ENCODE data around the gene TRPM3.

The TRPM3 gene

DNA sequence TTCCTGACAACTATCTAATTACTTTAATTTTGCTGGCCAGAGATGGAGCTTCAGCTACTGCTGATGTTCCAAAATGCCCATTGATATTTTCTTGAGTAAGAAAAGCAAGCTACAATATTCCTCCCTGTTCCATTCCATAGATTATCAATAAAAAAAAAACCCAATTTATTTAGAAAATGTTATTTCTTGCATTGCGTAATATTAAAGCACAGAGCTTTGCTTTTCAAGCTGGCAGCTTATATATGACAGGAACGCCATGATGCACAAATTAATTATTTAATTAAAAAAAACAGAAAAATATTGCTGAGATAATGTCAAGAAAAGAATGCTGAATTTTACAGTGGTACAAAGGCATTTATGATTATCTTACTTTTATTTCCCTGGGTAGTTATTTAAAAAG lies 47.9 kb downstream of the TRPM3 start:
- H3K4me3 Mint-ChIP-seq: no peak overlapping the region
- no peak overlapping the region for H3K27ac Mint-ChIP-seq

DNA sequence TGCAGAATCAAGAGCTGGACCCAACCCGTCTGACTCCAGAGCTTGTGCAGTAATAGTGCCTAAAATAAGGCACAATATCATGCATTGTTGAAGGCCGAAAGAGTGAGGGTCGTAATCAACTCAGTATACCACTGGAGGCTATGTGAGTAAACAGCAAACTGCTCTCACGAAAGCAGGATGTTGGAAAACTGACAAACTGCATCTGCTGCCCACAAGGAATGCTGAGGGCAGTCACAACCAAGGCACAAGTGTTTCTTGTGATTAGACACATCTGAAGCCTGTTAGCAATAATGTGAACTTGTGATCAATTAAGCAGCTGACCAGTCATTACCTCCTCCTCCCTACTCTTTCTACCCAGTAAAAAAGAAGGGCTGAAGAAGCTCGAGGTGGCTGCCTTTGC lies 48.8 kb downstream of the TRPM3 start:
- Mint-ChIP-seq H3K4me3 (no peak overlapping the region), H3K9me3 (no peaks in the 10 kb centered on the region), H3K27ac (no peak overlapping the region)

More for the DNA sequence above, 47.9 kb downstream of the TRPM3 start:
- Mint-ChIP-seq H3K27me3 (ENCODE audit: low read depth) (no peaks in the 10 kb centered on the region), H3K4me1 (ENCODE audit: low read depth) (no peaks in the 10 kb centered on the region), H3K36me3 (ENCODE audit: low read depth) (no peaks in the 10 kb centered on the region), H3K9me3 (no peaks in the 10 kb centered on the region)

DNA sequence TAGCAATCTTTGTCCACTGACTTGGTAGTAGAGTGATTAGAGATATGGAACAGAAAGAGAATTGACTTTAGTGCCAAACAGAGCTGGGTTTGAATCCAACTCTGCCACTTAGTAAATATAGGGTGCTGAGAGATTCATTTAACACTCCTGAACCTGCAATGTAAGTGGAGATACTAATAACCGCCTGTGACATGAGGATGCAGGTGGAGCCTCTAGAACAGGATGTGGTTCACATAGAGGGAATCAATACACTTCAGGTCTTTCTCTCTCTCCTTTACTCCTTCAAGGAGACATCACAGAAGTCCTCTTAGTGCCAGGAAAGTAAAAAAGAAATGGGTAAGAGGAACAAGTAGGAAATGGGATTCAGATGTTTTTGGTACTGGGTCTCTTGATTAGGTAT lies 49.8 kb downstream of the TRPM3 start:
- Mint-ChIP-seq H3K36me3 (ENCODE audit: low read depth) (no peaks in the 10 kb centered on the region), H3K4me3 (no peak overlapping the region), H3K9me3 (no peaks in the 10 kb centered on the region), H3K27me3 (ENCODE audit: low read depth) (no peaks in the 10 kb centered on the region), H3K27ac (no peak overlapping the region), H3K4me1 (ENCODE audit: low read depth) (no peaks in the 10 kb centered on the region)

More for the DNA sequence above, 48.8 kb downstream of the TRPM3 start:
- Mint-ChIP-seq H3K4me1 (ENCODE audit: low read depth) (no peaks in the 10 kb centered on the region), H3K27me3 (ENCODE audit: low read depth) (no peaks in the 10 kb centered on the region), H3K36me3 (ENCODE audit: low read depth) (no peaks in the 10 kb centered on the region)

DNA sequence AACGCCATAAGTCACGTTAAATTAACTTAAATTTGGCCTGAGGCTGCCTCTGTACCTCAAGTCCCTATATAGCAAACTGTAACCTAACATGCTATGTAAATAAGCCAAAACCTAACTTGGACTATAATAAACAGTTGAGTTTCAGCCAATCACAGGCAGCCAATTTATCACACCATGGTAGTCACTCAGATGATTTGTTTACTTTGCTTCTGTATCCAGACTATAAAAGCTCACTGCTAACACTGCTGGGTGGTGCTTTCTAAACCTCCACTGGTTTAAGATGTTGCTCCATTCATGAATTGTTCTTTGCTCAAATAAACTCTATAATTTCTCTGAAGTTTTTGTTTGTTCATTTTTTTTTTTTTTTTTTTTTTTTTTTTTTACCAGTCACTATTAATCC lies 62.8 kb downstream of the TRPM3 start:
- Mint-ChIP-seq H3K27ac (no peak overlapping the region), H3K4me3 (no peak overlapping the region), H3K27me3 (ENCODE audit: low read depth) (no peaks in the 10 kb centered on the region), H3K9me3 (no peaks in the 10 kb centered on the region), H3K36me3 (ENCODE audit: low read depth) (no peaks in the 10 kb centered on the region), H3K4me1 (ENCODE audit: low read depth) (no peaks in the 10 kb centered on the region)

DNA sequence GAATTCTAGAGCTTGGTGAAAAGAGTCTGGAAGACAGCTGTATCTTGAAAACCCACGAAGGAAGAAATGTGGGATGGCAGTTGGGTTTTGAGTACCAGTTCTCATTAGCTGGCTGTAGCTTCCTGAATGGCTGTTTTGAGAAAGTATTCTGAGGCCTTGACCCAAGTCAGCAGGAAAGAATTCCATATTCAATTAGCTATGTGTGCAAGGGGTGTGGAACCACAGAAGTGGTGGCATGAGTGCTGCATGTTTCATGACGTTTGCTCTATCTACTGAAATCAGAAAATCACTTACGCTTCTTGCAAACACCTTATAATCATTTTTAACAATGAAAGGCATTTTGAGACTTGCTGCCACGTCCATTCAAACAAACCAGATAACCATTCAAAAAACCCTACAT lies 69.1 kb downstream of the TRPM3 start:
- H3K27me3 Mint-ChIP-seq (ENCODE audit: low read depth): no peaks in the 10 kb centered on the region
- no peak overlapping the region for H3K4me3 Mint-ChIP-seq
- H3K9me3 Mint-ChIP-seq: no peaks in the 10 kb centered on the region
- no peak overlapping the region for H3K27ac Mint-ChIP-seq
- H3K4me1 Mint-ChIP-seq (ENCODE audit: low read depth): no peaks in the 10 kb centered on the region
- H3K36me3 Mint-ChIP-seq (ENCODE audit: low read depth): no peaks in the 10 kb centered on the region

DNA sequence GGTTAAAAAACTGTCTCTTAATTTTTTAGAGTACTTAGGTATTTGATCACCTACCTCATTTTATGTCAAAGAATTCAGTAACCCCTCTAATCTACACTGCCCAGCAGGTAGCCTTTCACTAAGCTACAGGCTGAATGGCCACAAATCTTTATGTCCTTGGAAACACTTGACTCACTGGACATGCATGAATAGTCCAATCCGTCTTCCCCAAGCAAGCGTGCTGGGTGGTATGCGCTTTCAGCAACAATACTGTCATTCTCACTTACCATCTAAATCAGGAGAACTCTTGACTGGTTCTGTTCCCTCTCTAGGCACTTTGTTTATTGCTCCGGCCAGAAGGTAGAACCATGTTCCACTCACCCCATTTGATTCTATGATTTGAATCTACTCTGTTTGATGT lies 73.1 kb downstream of the TRPM3 start:
- no peak overlapping the region for H3K27ac Mint-ChIP-seq
- H3K4me1 Mint-ChIP-seq (ENCODE audit: low read depth): no peaks in the 10 kb centered on the region
- H3K4me3 Mint-ChIP-seq: no peak overlapping the region
- no peaks in the 10 kb centered on the region for H3K27me3 Mint-ChIP-seq (ENCODE audit: low read depth)
- H3K36me3 Mint-ChIP-seq (ENCODE audit: low read depth): no peaks in the 10 kb centered on the region
- no peaks in the 10 kb centered on the region for H3K9me3 Mint-ChIP-seq

DNA sequence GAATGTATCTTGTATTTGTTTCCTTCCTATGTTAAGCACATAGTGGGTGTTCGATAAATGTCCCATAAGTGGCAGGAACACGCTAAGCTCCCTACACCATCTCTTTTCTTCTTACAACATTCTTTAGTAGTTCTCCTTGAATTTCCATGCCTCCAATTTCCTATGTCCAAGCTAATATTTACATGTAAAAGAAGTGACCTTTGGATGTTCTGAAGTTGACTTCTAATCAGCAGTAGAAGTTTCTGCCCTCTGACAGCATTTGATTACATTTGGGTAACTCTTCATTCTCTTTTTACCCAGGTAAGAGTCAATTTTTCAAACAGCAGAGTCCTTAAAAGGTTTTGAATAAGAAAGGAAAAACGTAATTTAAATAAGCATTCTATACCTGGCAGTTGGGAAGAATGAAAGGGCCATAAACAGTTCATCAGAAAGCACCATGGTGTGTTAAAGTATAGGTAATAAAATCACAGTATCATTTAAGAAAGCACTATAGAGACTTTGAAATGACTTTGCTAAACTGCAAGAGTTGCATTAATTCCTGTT lies 78.9 kb downstream of the TRPM3 start:
- Mint-ChIP-seq H3K9me3 (no peaks in the 10 kb centered on the region), H3K27me3 (ENCODE audit: low read depth) (no peaks in the 10 kb centered on the region), H3K4me3 (no peak overlapping the region), H3K36me3 (ENCODE audit: low read depth) (no peaks in the 10 kb centered on the region), H3K27ac (no peak overlapping the region), H3K4me1 (ENCODE audit: low read depth) (no peaks in the 10 kb centered on the region)

DNA sequence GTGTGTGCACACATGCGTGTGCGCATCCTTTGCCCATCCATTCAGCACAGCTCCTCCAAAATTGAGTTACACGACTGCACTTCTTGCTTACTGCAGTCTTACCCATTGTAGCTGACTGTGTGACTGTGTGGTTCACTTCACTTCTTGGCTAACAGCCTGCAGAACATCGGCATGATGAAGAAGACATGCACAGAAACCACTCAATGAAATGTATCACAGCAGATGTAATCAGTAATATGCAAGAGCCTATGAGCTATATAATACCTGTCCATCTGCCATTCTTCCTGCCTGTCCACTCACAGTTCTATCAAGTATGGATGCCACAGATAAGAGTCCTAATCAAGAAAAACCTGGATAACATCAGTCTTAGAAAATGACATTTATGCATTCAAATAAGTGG lies 83.9 kb downstream of the TRPM3 start:
- Mint-ChIP-seq H3K4me1 (ENCODE audit: low read depth) (no peaks in the 10 kb centered on the region), H3K36me3 (ENCODE audit: low read depth) (no peaks in the 10 kb centered on the region), H3K4me3 (no peak overlapping the region), H3K27me3 (ENCODE audit: low read depth) (no peaks in the 10 kb centered on the region), H3K9me3 (no peaks in the 10 kb centered on the region), H3K27ac (no peak overlapping the region)

DNA sequence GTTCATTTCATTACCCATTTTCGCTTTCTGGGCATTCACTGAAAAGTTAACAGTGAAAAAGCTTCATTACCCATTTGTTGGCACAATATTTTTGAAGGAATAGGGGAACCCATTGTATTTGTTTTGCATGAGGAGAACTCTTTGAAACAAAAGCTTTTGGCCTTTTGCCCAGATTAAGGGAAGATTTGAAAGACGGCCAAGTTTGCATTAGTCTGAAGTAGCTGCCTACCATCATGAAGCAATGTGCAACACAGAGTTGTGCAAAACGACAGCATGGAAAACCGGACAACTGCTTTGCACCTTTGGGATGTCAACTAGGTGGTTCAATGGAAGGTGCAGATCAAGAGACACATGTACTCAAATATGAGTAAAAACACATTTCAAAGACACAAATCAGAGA lies 84.9 kb downstream of the TRPM3 start:
- no peak overlapping the region for H3K27ac Mint-ChIP-seq
- no peak overlapping the region for H3K4me3 Mint-ChIP-seq
- H3K4me1 Mint-ChIP-seq (ENCODE audit: low read depth): no peaks in the 10 kb centered on the region
- no peaks in the 10 kb centered on the region for H3K36me3 Mint-ChIP-seq (ENCODE audit: low read depth)
- H3K27me3 Mint-ChIP-seq (ENCODE audit: low read depth): no peaks in the 10 kb centered on the region
- H3K9me3 Mint-ChIP-seq: no peaks in the 10 kb centered on the region

DNA sequence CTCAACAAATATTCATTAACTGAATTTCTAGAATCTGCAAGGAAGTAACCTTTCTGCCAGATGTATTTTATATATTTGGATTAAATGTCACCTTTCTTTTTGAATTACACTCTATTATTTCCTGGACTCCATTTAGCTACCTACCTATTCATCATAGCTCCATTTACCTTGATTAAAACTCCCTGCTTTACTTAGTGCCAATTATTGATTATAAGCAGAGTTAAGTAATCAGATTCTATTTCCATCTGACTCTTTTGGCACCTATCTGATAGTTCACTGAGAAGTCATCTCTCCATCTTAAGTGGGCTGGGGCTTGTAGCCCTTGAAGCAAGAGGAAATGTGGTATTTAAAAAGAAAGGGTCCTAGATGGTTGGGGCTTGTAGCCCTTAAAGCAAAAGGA lies 88.6 kb downstream of the TRPM3 start:
- Mint-ChIP-seq H3K4me1 (ENCODE audit: low read depth) (no peaks in the 10 kb centered on the region), H3K4me3 (no peak overlapping the region), H3K36me3 (ENCODE audit: low read depth) (no peaks in the 10 kb centered on the region), H3K27ac (no peak overlapping the region), H3K9me3 (no peaks in the 10 kb centered on the region), H3K27me3 (ENCODE audit: low read depth) (no peaks in the 10 kb centered on the region)

DNA sequence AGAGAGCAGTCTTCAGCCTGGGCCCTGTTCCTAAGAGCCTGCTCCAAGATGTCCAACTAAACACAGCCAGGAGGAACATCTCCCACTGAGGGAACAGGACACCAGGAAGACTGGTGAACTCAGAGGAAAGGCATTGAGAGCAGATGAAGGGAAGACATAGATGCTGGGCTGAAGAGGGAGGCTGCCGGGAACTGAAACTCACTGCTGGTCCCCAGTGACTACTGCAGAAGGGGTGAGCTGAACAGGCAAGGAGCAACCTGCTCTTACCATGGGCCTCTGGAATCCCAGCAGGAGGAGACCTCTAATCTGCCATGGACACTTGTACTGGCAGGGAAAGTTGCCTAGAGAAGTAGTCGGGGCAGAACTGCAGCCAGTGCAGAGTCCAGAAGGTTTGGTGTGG lies 95.7 kb downstream of the TRPM3 start:
- H3K36me3 Mint-ChIP-seq (ENCODE audit: low read depth): no peaks in the 10 kb centered on the region
- H3K27ac Mint-ChIP-seq: no peak overlapping the region
- no peaks in the 10 kb centered on the region for H3K9me3 Mint-ChIP-seq
- H3K27me3 Mint-ChIP-seq (ENCODE audit: low read depth): no peaks in the 10 kb centered on the region
- H3K4me3 Mint-ChIP-seq: no peak overlapping the region
- H3K4me1 Mint-ChIP-seq (ENCODE audit: low read depth): no peaks in the 10 kb centered on the region

DNA sequence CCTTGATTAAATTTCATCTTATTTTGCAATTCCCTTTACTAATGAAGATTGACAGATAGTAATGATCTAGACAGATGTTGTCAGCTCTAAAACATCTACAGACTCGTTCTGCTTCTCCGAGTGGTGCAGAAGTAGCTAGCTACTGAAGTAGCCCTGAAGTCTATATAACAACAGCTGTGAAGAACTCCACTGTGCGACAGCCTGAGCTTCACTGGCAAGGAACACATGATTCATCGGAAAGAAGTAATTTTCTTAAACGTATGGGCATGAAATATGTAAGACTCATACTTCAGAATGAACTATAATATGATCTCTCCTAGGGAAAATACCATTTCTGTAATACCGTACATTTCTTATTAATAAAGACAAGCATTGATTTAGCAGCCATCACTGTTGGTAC lies 96.2 kb downstream of the TRPM3 start:
- Mint-ChIP-seq H3K4me1 (ENCODE audit: low read depth) (no peaks in the 10 kb centered on the region), H3K27me3 (ENCODE audit: low read depth) (no peaks in the 10 kb centered on the region), H3K9me3 (no peaks in the 10 kb centered on the region), H3K27ac (no peak overlapping the region), H3K4me3 (no peak overlapping the region), H3K36me3 (ENCODE audit: low read depth) (no peaks in the 10 kb centered on the region)

DNA sequence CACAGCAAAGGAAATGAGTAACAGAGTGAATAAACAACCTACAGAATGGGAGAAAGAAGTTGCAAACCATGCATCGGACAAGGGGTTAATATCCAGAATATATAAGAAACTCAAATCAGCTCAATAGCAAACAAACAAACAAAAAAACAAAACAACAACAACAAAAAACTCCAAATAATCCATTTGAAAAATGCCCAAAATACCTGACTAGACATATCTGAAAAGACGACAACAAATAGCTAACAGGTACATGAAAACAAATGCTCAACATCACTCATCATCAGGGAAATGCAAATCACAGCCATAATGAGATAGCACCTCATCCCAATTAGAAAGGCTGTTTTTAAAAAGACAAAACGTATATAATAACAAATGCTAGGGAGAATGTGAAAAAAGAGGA lies 111.2 kb downstream of the TRPM3 start:
- H3K36me3 Mint-ChIP-seq (ENCODE audit: low read depth): no peaks in the 10 kb centered on the region
- H3K27me3 Mint-ChIP-seq (ENCODE audit: low read depth): no peaks in the 10 kb centered on the region
- H3K4me3 Mint-ChIP-seq: no peak overlapping the region
- peaks cover 8% of the 10 kb centered on the region for H3K9me3 Mint-ChIP-seq
- H3K4me1 Mint-ChIP-seq (ENCODE audit: low read depth): no peaks in the 10 kb centered on the region
- H3K27ac Mint-ChIP-seq: no peak overlapping the region

DNA sequence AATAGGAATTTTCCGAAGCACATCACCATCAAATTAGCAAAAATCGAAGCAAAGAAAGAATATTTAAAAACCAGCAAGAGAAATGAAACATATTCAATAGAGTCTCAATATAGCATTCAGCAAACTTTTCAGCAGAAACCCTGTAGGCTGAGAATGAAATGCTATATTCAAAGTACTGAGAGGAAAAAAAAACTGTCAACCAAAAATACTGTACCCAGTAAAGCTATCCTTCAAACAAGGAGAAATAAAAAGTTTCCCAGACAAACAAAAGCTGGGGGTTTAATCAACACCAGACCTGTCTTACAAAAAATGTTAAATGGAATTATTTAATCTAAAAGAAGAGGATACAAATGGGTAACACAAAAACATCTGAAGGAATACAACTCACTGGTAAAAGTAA lies 116.0 kb downstream of the TRPM3 start:
- Mint-ChIP-seq H3K36me3 (ENCODE audit: low read depth) (no peaks in the 10 kb centered on the region), H3K27ac (no peak overlapping the region), H3K27me3 (ENCODE audit: low read depth) (no peaks in the 10 kb centered on the region), H3K9me3 (peaks cover 14% of the 10 kb centered on the region), H3K4me1 (ENCODE audit: low read depth) (no peaks in the 10 kb centered on the region), H3K4me3 (no peak overlapping the region)

DNA sequence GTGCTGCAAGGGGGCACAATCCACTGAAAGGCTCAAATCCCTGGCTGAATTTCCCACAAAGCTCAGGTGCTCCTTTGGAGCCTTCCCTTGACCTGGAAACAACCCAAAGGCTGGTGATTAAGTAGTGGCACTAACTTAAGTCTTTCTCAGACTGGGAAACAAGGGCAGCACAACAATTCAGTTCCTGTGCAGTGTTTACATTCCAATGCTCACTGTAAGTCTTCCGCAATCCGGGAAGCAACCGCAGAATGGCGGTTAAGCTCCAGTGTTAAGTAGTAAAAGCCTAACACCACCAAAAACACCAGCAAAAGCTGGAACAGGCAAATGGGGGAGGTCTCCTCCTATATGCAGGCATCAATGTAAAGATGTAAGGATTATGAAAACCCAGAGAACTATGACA lies 117.2 kb downstream of the TRPM3 start:
- Mint-ChIP-seq H3K36me3 (ENCODE audit: low read depth) (no peaks in the 10 kb centered on the region), H3K4me1 (ENCODE audit: low read depth) (no peaks in the 10 kb centered on the region), H3K27ac (no peak overlapping the region), H3K27me3 (ENCODE audit: low read depth) (no peaks in the 10 kb centered on the region), H3K4me3 (no peak overlapping the region), H3K9me3 (peaks cover 14% of the 10 kb centered on the region)

DNA sequence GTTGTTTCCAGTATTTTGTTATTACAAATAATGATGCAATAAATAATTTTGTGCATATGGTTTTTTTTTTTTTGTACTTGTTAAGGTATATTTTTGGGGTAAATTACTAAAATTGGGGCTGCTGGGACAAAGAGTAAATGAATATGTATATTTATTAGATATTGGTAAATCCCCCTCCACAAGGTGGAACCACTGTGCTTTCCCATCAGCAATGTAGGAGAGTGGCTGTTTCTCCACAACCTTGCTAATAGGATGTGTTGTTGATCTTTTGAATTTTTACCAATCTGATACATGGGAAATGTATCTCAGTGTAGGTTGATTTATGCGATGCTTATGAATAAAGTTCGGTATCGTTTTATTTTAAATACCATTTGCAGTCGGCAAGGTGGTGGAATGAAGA lies 118.1 kb downstream of the TRPM3 start:
- Mint-ChIP-seq H3K27me3 (ENCODE audit: low read depth) (no peaks in the 10 kb centered on the region), H3K4me1 (ENCODE audit: low read depth) (no peaks in the 10 kb centered on the region), H3K36me3 (ENCODE audit: low read depth) (no peaks in the 10 kb centered on the region), H3K4me3 (no peak overlapping the region), H3K9me3 (peaks cover 14% of the 10 kb centered on the region), H3K27ac (no peak overlapping the region)

Measured in T-helper 1 cell treated with Interleukin-12 subunit alpha and Interleukin-12 subunit beta and Interleukin-4 antibody, amounts not matched to agents 30 μg/mL and 1 μg/mL, for 36 hours (primary cell).